ENCODE measurements around the gene TBC1D14. TPM values are rescaled to one million over a fixed set of nuclear protein-coding genes. Genes with fewer than 3 reads are reported as not detected.

TBC1D14 gene
- polyA plus RNA-seq, 1 of the 3 experiments (the other 2 are of a cell fraction): 39.5 TPM

DNA sequence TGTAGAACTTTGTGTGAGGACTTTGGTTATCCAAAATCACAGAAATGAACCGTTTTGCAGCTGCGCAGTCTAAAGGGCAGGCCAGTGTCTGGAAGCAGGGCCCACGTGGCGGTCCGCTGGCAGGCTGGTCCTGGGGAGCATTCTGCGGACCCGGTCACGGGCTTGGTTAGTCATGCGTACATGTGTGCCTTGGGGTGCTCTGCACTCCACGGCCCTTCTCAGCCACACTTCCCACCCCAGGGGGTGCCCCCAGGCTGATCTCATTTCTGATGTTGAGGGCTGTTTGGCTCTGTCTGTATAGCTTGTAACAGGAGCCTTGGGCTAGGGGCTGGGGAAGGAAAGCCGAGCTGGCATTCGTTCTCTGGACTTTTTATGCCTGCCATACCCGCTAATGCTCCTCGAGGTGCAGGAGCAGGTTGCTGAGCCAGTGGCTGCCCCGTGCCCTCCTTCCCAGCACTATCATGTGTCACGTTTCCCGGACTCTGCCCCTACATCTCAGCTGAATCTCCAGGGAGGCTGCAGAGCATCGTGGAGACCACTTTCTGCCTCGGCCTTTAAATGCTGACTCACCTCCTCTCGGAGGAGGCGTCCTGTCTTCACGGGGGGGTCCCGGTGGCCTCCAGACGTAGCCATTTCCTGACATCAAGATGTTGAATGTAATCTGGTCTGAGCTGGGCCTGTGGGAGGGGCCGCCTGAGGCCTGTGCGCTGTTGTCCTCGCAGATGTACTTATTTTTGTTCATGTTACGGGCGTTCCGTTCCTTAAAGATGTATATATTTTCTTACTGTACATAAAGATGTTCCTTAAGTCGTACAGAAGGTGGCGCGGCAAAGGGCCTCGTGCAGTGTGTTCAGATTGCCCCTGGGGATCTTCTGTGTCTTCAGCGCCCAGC is 122.2 kb downstream of the TBC1D14 start:
- H3K36me3 ChIP-seq (replicated peaks in 1 of 2; ENCODE audit: control insufficient read depth in 1 of 2, insufficient read depth in 2 of 2, low read length in 1 of 2): peaks cover 5 to 20% of the 10 kb centered on the region in 2 experiments
- peaks cover 8% of the 10 kb centered on the region for H3F3A ChIP-seq (replicated peaks; ENCODE audit: insufficient read depth)
- TF ChIP-seq, protein P1, sequence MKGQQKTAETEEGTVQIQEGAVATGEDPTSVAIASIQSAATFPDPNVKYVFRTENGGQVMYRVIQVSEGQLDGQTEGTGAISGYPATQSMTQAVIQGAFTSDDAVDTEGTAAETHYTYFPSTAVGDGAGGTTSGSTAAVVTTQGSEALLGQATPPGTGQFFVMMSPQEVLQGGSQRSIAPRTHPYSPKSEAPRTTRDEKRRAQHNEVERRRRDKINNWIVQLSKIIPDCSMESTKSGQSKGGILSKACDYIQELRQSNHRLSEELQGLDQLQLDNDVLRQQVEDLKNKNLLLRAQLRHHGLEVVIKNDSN (IDR thresholded peaks at IDR 0.05; ENCODE audit: borderline replicate concordance, low read depth): no peak
- no peak for TF ChIP-seq SMC3 (IDR thresholded peaks at IDR 0.05; ENCODE audit: low read depth, low read length)
- no peak for TF ChIP-seq EZH2phosphoT487 (IDR thresholded peaks at IDR 0.05; ENCODE audit: borderline replicate concordance, low read depth)
- TF ChIP-seq ELF1 (IDR thresholded peaks at IDR 0.05): no peak
- TF ChIP-seq, protein P2, sequence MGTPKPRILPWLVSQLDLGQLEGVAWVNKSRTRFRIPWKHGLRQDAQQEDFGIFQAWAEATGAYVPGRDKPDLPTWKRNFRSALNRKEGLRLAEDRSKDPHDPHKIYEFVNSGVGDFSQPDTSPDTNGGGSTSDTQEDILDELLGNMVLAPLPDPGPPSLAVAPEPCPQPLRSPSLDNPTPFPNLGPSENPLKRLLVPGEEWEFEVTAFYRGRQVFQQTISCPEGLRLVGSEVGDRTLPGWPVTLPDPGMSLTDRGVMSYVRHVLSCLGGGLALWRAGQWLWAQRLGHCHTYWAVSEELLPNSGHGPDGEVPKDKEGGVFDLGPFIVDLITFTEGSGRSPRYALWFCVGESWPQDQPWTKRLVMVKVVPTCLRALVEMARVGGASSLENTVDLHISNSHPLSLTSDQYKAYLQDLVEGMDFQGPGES (IDR thresholded peaks at IDR 0.05; ENCODE audit: low read depth, low read length): no peak
- no peak for TF ChIP-seq YY1 (IDR thresholded peaks at IDR 0.05; ENCODE audit: low read depth)
- no peak for TF ChIP-seq FOSL2 (IDR thresholded peaks at IDR 0.05; ENCODE audit: borderline replicate concordance, low read depth)
- TF ChIP-seq FOXM1 (IDR thresholded peaks at IDR 0.05; ENCODE audit: low read depth): no peak
- no peak for TF ChIP-seq TEAD4 (IDR thresholded peaks at IDR 0.05; ENCODE audit: borderline replicate concordance, insufficient read depth)
- TF ChIP-seq MEF2A (IDR thresholded peaks at IDR 0.05; ENCODE audit: borderline replicate concordance, low read depth): no peak
- TF ChIP-seq TAF1 (IDR thresholded peaks at IDR 0.05; ENCODE audit: borderline replicate concordance, low read depth, low read length): no peak
- WGBS (ENCODE audit: low lambda C conversion rate): 82% methylated on average over 32 of the region's 35 CpGs
- no peak overlapping the region for H3K4me3 ChIP-seq (ENCODE audit: low read depth in 2 of 2, low read length in 1 of 2)
- DNase-seq: no peak
- H4K20me1 ChIP-seq (ENCODE audit: insufficient read depth): no peaks in the 10 kb centered on the region
- H3K4me1 ChIP-seq (ENCODE audit: control insufficient read depth in 1 of 2, insufficient read depth in 2 of 2, low read depth in 1 of 2, low read length in 1 of 2): peaks cover 0 to 11% of the 10 kb centered on the region in 2 experiments; a peak in 1 of 4 replicates
- H3K4me2 ChIP-seq: no peak overlapping the region
- no peak overlapping the region for H2AFZ ChIP-seq (ENCODE audit: low read depth)
- no peak overlapping the region for H3K27ac ChIP-seq (ENCODE audit: low read depth in 2 of 2, low read length in 1 of 2)
- H3K79me2 ChIP-seq (ENCODE audit: insufficient read depth): no peaks in the 10 kb centered on the region
- H3K9me2 ChIP-seq: no peaks in the 10 kb centered on the region
- H3K9me3 ChIP-seq: no peaks in the 10 kb centered on the region
- H3K9ac ChIP-seq: no peak overlapping the region
- POLR2A ChIA-PET: no interaction called here
- CTCF ChIA-PET: interaction anchor here (2.2 kb wide), 1 partner anchor 11 kb away, joined by 9 read pairs; the partner anchor contains the start of gene TADA2B
- no peaks in the 10 kb centered on the region for H3K27me3 ChIP-seq (ENCODE audit: insufficient read depth)

DNA sequence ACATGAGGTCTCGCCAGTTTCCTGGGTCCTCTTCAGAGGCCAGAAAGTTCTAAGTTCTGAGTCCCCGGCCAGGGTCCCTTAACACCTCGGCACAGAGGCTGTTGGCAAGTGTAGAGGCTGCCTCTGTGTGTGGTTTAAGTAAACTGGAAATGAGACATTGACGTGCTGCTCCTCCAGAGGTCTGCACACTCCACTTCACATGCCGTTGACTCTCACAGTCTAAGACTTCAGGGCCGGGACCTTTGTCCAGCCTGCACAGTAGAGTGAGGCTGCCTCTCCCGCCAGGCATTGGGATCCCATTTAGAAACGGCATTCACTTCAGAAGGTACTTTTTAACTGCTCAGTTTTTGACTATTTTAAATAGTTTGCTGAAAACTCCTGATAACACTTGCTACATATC is 123.0 kb downstream of the TBC1D14 start:
- Histone ChIP-seq H3F3A (replicated peaks; ENCODE audit: insufficient read depth) (peaks cover 8% of the 10 kb centered on the region), H3K4me2 (no peak overlapping the region), H3K4me3 (ENCODE audit: low read depth in 2 of 2, low read length in 1 of 2) (no peak overlapping the region), H4K20me1 (ENCODE audit: insufficient read depth) (no peaks in the 10 kb centered on the region), H3K79me2 (ENCODE audit: insufficient read depth) (no peaks in the 10 kb centered on the region), H3K4me1 (ENCODE audit: control insufficient read depth in 1 of 2, insufficient read depth in 2 of 2, low read depth in 1 of 2, low read length in 1 of 2) (peaks cover 0 to 14% of the 10 kb centered on the region in 2 experiments; a peak in 1 of 4 replicates), H3K9me3 (no peaks in the 10 kb centered on the region), H3K27me3 (ENCODE audit: insufficient read depth) (no peaks in the 10 kb centered on the region), H3K36me3 (replicated peaks in 1 of 2; ENCODE audit: control insufficient read depth in 1 of 2, insufficient read depth in 2 of 2, low read length in 1 of 2) (peaks cover 5 to 20% of the 10 kb centered on the region in 2 experiments), H3K9ac (no peak overlapping the region), H3K27ac (ENCODE audit: low read depth in 2 of 2, low read length in 1 of 2) (no peak overlapping the region), H2AFZ (ENCODE audit: low read depth) (no peak overlapping the region), H3K9me2 (no peaks in the 10 kb centered on the region)
- no peak for TF ChIP-seq TCF12 (IDR thresholded peaks at IDR 0.05)
- TF ChIP-seq TEAD4 (IDR thresholded peaks at IDR 0.05; ENCODE audit: borderline replicate concordance, insufficient read depth): no peak
- TF ChIP-seq, protein P3, sequence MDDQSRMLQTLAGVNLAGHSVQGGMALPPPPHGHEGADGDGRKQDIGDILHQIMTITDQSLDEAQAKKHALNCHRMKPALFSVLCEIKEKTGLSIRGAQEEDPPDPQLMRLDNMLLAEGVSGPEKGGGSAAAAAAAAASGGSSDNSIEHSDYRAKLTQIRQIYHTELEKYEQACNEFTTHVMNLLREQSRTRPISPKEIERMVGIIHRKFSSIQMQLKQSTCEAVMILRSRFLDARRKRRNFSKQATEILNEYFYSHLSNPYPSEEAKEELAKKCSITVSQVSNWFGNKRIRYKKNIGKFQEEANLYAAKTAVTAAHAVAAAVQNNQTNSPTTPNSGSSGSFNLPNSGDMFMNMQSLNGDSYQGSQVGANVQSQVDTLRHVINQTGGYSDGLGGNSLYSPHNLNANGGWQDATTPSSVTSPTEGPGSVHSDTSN (IDR thresholded peaks at IDR 0.05): no peak
- no peak for TF ChIP-seq FOXM1 (IDR thresholded peaks at IDR 0.05; ENCODE audit: low read depth)
- TF ChIP-seq, protein P4, sequence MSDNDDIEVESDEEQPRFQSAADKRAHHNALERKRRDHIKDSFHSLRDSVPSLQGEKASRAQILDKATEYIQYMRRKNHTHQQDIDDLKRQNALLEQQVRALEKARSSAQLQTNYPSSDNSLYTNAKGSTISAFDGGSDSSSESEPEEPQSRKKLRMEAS (IDR thresholded peaks at IDR 0.05; ENCODE audit: low read depth): no peak
- TF ChIP-seq, protein P1 (IDR thresholded peaks at IDR 0.05; ENCODE audit: borderline replicate concordance, low read depth): no peak
- no peak for TF ChIP-seq SIN3A (IDR thresholded peaks at IDR 0.05; ENCODE audit: borderline replicate concordance, low read depth, low read length)
- TF ChIP-seq SMC3 (IDR thresholded peaks at IDR 0.05; ENCODE audit: low read depth, low read length): no peak
- DNase-seq: no peak
- POLR2A ChIA-PET: no interaction called here
- WGBS (ENCODE audit: low lambda C conversion rate): 83% methylated on average over 5 of the region's 8 CpGs
- CTCF ChIA-PET: no interaction called here
